ENCODE measurements around the gene OTOA.

- TF ChIP-seq ZNF549 (CRISPR knock-in tag; IDR thresholded peaks at IDR 0.05) (no peak), ZFX (CRISPR knock-in tag; IDR thresholded peaks at IDR 0.05; ENCODE audit: low read depth) (no peak), ZNF18 (CRISPR knock-in tag; IDR thresholded peaks at IDR 0.05; ENCODE audit: insufficient replicate concordance) (no peak), JUND (CRISPR knock-in tag; IDR thresholded peaks at IDR 0.05) (no peak), NR1H2 (CRISPR knock-in tag; IDR thresholded peaks at IDR 0.05; ENCODE audit: borderline replicate concordance, low read depth) (no peak), POLR2A (IDR thresholded peaks at IDR 0.05; ENCODE audit: insufficient read depth in 1 of 2, low read depth in 2 of 2, low read length in 2 of 2) (no peak), CTCF (CRISPR knock-in tag; IDR thresholded peaks at IDR 0.05) (no peak), FOXA1 (IDR thresholded peaks at IDR 0.05) (no peak), FOXA1 (CRISPR knock-in tag; IDR thresholded peaks at IDR 0.05) (no peak), ELF1 (CRISPR knock-in tag; IDR thresholded peaks at IDR 0.05) (no peak), ZKSCAN8 (CRISPR knock-in tag; IDR thresholded peaks at IDR 0.05; ENCODE audit: borderline replicate concordance) (no peak), TIGD3 (CRISPR knock-in tag; IDR thresholded peaks at IDR 0.05; ENCODE audit: borderline replicate concordance) (no peak), ZNF670 (CRISPR knock-in tag; IDR thresholded peaks at IDR 0.05; ENCODE audit: borderline replicate concordance) (no peak)
Observed at GRCh38 chr16:21702276-21702675, 38.5 kb downstream of the OTOA start.
